NCI-H510A treated with DMSO at 0.1 percent for 48 hours (cell line): ENCODE measurements around the gene BCL7C.

ENCODE experiments used
- DNase-seq: peaks from one replicate; lab custom pipeline; 2025; lab: John Stamatoyannopoulos, UW

BCL7C gene

GRCh38 chr16:30922420-30922959, 28.6 kb upstream of the BCL7C start:
- DNase-seq, result peak; percentile 100

- peak; percentile 70 for DNase-seq
Measured at GRCh38 chr16:30921748-30922419, 28.0 kb upstream of the BCL7C start.

GRCh38 chr16:30921459-30921747, 27.5 kb upstream of the BCL7C start:
- DNase-seq, result no peak

GRCh38 chr16:30920891-30921290, 27.0 kb upstream of the BCL7C start:
- no peak for DNase-seq

GRCh38 chr16:30918614-30919013, 24.7 kb upstream of the BCL7C start:
- DNase-seq, result no peak

- no peak for DNase-seq
Measured at GRCh38 chr16:30914830-30915229, 21.0 kb upstream of the BCL7C start.

- DNase-seq, result no peak
Measured at GRCh38 chr16:30912794-30913412, 19.0 kb upstream of the BCL7C start.

- no peak for DNase-seq
Measured at GRCh38 chr16:30910427-30911029, 16.7 kb upstream of the BCL7C start.

GRCh38 chr16:30907064-30907463, 13.2 kb upstream of the BCL7C start:
- no peak for DNase-seq

- no peak for DNase-seq
Measured at GRCh38 chr16:30904114-30904780, 10.4 kb upstream of the BCL7C start.

GRCh38 chr16:30903596-30903995, 9.7 kb upstream of the BCL7C start:
- DNase-seq, result no peak

GRCh38 chr16:30903002-30903401, 9.1 kb upstream of the BCL7C start:
- DNase-seq, result no peak

- peak; percentile 68 for DNase-seq
Measured at GRCh38 chr16:30902029-30902972, 8.4 kb upstream of the BCL7C start.

GRCh38 chr16:30901201-30902028, 7.5 kb upstream of the BCL7C start:
- no peak for DNase-seq

GRCh38 chr16:30900588-30900987, 6.7 kb upstream of the BCL7C start:
- DNase-seq, result no peak

GRCh38 chr16:30899794-30900193, 5.9 kb upstream of the BCL7C start:
- no peak for DNase-seq

- peak; percentile 41 for DNase-seq
Measured at GRCh38 chr16:30896889-30897733, 3.2 kb upstream of the BCL7C start.

GRCh38 chr16:30896261-30896888, 2.5 kb upstream of the BCL7C start, which contains the start of gene CTF1:
Gene CTF1 (plus strand): TSS chr16:30896614. CDS start chr16:30896644, 30 bp downstream.
- peak; percentile 72 for DNase-seq

- peak; percentile 66 for DNase-seq
Measured at GRCh38 chr16:30895627-30896260, 1.9 kb upstream of the BCL7C start.
